CD4-positive, alpha-beta T cell (primary cell): ENCODE results near the gene NHS. TPM values are rescaled to one million over a fixed set of nuclear protein-coding genes. Genes with fewer than 3 reads are reported as not detected.

Experiments used
- ATAC-seq: fragments of 200-7000 bp; cut with Tn5 transposase; one replicate; pipeline ENCODE4 v1.10.0; 2022; ENCODE audit warnings: mild to moderate bottlenecking; ENCODE audit not compliant: poor library complexity
- CTCF ChIA-PET: fragments of 350-600 bp; sonication (Branson Sonifier 250); formaldehyde crosslinking; loops from one replicate; lab custom pipeline; 2021; ENCODE audit warnings: antibody characterized with exemption, inconsistent platforms; lab: Charles Lee
- POLR2A ChIA-PET: fragments of 350-600 bp; sonication (Branson Sonifier 250); formaldehyde crosslinking; loops from one replicate; lab custom pipeline; 2021; ENCODE audit warnings: antibody characterized with exemption, inconsistent platforms; lab: Charles Lee
- DNase-seq, 14 experiments: peaks; one replicate each; pipeline ENCODE4 v3.0.0-alpha.2; 2013 to 2020; ENCODE audit warnings: mixed read lengths in 2 of 14
- H3K27ac ChIP-seq, 2 donors: one replicate each; pipeline versions ENCODE4 v1.5.1 to v1.7.0; 2013; ENCODE audit warnings: low read length in 2 of 2, low read depth in 1 of 2, mild to moderate bottlenecking in 1 of 2
- H3K27me3 ChIP-seq, 2 experiments: 1 replicate in 1 of 2; 2 replicates in 1 of 2; pipeline versions ENCODE4 v1.6.1 to v1.7.0; 2013; ENCODE audit warnings: low read length in 2 of 2, control low read depth in 1 of 2, mild to moderate bottlenecking in 1 of 2, moderate library complexity in 1 of 2; ENCODE audit not compliant: insufficient read depth in 2 of 2, control insufficient read depth in 1 of 2
- H3K36me3 ChIP-seq: one replicate; pipeline ENCODE4 v1.6.1; 2013; ENCODE audit warnings: low read length, control low read depth; ENCODE audit not compliant: insufficient read depth
- H3K4me1 ChIP-seq: one replicate; pipeline ENCODE4 v1.6.1; 2013; ENCODE audit warnings: low read length, control low read depth; ENCODE audit not compliant: insufficient read depth
- H3K4me3 ChIP-seq: one replicate; pipeline ENCODE4 v1.5.1; 2013; ENCODE audit warnings: mild to moderate bottlenecking, low read length, moderate library complexity
- H3K9me3 ChIP-seq, 2 experiments: 1 replicate in 1 of 2; 2 replicates in 1 of 2; pipeline versions ENCODE4 v1.6.1 to v1.7.0; 2013; ENCODE audit warnings: low read length in 2 of 2, mild to moderate bottlenecking in 2 of 2, control low read depth in 1 of 2, moderate library complexity in 1 of 2; ENCODE audit not compliant: control insufficient read depth in 1 of 2, insufficient read depth in 1 of 2
- H3K27ac Mint-ChIP-seq: one replicate; pipeline ENCODE4 v1.8.0; 2020; ENCODE audit warnings: mixed read lengths
- H3K27me3 Mint-ChIP-seq: one replicate; pipeline ENCODE4 v1.8.0; 2021; ENCODE audit warnings: mixed read lengths
- H3K36me3 Mint-ChIP-seq: one replicate; pipeline ENCODE4 v1.8.0; 2021; ENCODE audit warnings: low read depth, mixed read lengths
- H3K4me1 Mint-ChIP-seq: one replicate; pipeline ENCODE4 v1.8.0; 2021; ENCODE audit warnings: low read depth, mixed read lengths
- H3K4me3 Mint-ChIP-seq: one replicate; pipeline ENCODE4 v1.8.0; 2020; ENCODE audit warnings: mild to moderate bottlenecking, mixed read lengths
- H3K9me3 Mint-ChIP-seq: one replicate; pipeline ENCODE4 v1.8.0; 2020; ENCODE audit warnings: mixed read lengths
- CTCF ChIP-seq: fragments of 200-600 bp; IDR thresholded peaks from one replicate; pipeline ENCODE4 v1.8.0; 2022; ENCODE audit warnings: antibody characterized with exemption, mild to moderate bottlenecking
- intact Hi-C, 2 experiments: fragments of 100-400 bp; cut with DNase I in 1 of 2; cut with micrococcal nuclease in 1 of 2; formaldehyde crosslinking; loops; one replicate each; pipeline versions ENCODE4 v1.15.1 to v1.9.0; 2023 to 2025; cut with DNase I, micrococcal nuclease
- total RNA-seq, 174 experiments: library from RNA in 2 of 174; stranded (reverse) in 2 of 174; gene quantifications; one replicate each; pipeline ENCODE4 v1.2.3 and lab custom pipeline; 2021 to 2026

The NHS gene
- total RNA-seq, 2 experiments from 2014 or later: 0.36 to 0.53 TPM

- Mint-ChIP-seq H3K27ac (no peak overlapping the region), H3K27me3 (no peaks in the 10 kb centered on the region), H3K36me3 (no peaks in the 10 kb centered on the region), H3K4me1 (no peaks in the 10 kb centered on the region), H3K9me3 (no peaks in the 10 kb centered on the region), H3K4me3 (no peak overlapping the region)
- Histone ChIP-seq H3K4me1 (no peaks in the 10 kb centered on the region), H3K9me3 (no peaks in the 10 kb centered on the region), H3K27me3 (no peaks in the 10 kb centered on the region), H3K27ac (no peak overlapping the region), H3K4me3 (no peak overlapping the region), H3K36me3 (no peaks in the 10 kb centered on the region)
- ATAC-seq (no peak), DNase-seq (no peak)
- POLR2A ChIA-PET: no interaction called here
- CTCF ChIA-PET: no interaction called here
- TF ChIP-seq CTCF: no peak
- intact Hi-C loops: no loop called here
These were observed 106.1 kb downstream of the NHS start for GRCh38 chrX:17481086-17481485.

GRCh38 chrX:17484592-17484991 lies 109.6 kb downstream of the NHS start:
- H3K27me3 ChIP-seq: no peaks in the 10 kb centered on the region
- H3K4me3 ChIP-seq: no peak overlapping the region
- no peaks in the 10 kb centered on the region for H3K9me3 ChIP-seq
- intact Hi-C loops: no loop called here
- no peaks in the 10 kb centered on the region for H3K4me1 ChIP-seq
- Mint-ChIP-seq H3K4me3 (no peak overlapping the region), H3K36me3 (no peaks in the 10 kb centered on the region), H3K27me3 (no peaks in the 10 kb centered on the region), H3K4me1 (no peaks in the 10 kb centered on the region), H3K9me3 (no peaks in the 10 kb centered on the region), H3K27ac (no peak overlapping the region)
- H3K27ac ChIP-seq: no peak overlapping the region
- ATAC-seq: no peak
- no peak for DNase-seq
- ChIA-PET CTCF (no interaction called here), POLR2A (no interaction called here)
- no peaks in the 10 kb centered on the region for H3K36me3 ChIP-seq
- TF ChIP-seq CTCF: no peak

GRCh38 chrX:17485391-17485790 lies 110.4 kb downstream of the NHS start:
- DNase-seq (no peak), ATAC-seq (no peak)
- TF ChIP-seq CTCF: no peak
- Mint-ChIP-seq H3K27ac (no peak overlapping the region), H3K4me3 (no peak overlapping the region), H3K4me1 (no peaks in the 10 kb centered on the region), H3K9me3 (no peaks in the 10 kb centered on the region), H3K27me3 (no peaks in the 10 kb centered on the region), H3K36me3 (no peaks in the 10 kb centered on the region)
- Histone ChIP-seq H3K27ac (no peak overlapping the region), H3K4me3 (no peak overlapping the region), H3K4me1 (no peaks in the 10 kb centered on the region), H3K36me3 (no peaks in the 10 kb centered on the region), H3K9me3 (no peaks in the 10 kb centered on the region), H3K27me3 (no peaks in the 10 kb centered on the region)
- CTCF ChIA-PET: no interaction called here
- POLR2A ChIA-PET: no interaction called here
- intact Hi-C loops: no loop called here
